Upper lobe of right lung (tissue), 1 donor: Measurements from ENCODE around the gene ENPP3. TPM values are rescaled to one million over a fixed set of nuclear protein-coding genes. Genes with fewer than 3 reads are reported as not detected.

Experiments
- ATAC-seq: fragments of 200-7000 bp; cut with Tn5 transposase; one replicate; pipeline ENCODE4 v1.9.1; 2020; ENCODE audit warnings: mild to moderate bottlenecking, moderate library complexity
- DNase-seq: peaks from one replicate; pipeline ENCODE4 v3.0.0-alpha.2; 2020
- H3K27ac ChIP-seq: fragments of 200-600 bp; one replicate; pipeline ENCODE4 v1.8.0; 2022
- H3K27me3 ChIP-seq: fragments of 200-600 bp; one replicate; pipeline ENCODE4 v1.8.0; 2022; ENCODE audit warnings: mild to moderate bottlenecking
- H3K36me3 ChIP-seq: fragments of 200-600 bp; one replicate; pipeline ENCODE4 v1.8.0; 2022
- H3K4me1 ChIP-seq: fragments of 200-600 bp; one replicate; pipeline ENCODE4 v1.8.0; 2022
- H3K4me3 ChIP-seq: fragments of 200-600 bp; one replicate; pipeline ENCODE4 v1.8.0; 2022; ENCODE audit warnings: mild to moderate bottlenecking
- H3K9me3 ChIP-seq: fragments of 200-600 bp; one replicate; pipeline ENCODE4 v1.8.0; 2022
- intact Hi-C: fragments of 100-400 bp; cut with DNase I; formaldehyde crosslinking; loops from one replicate; pipeline ENCODE4 v1.11.0; 2022
- total RNA-seq: library from RNA; stranded (reverse); fragmentation: NEBNext Ultra II Directional; extraction: Animal tissue kit (Norgen Biotek cat#: 25700); gene quantifications from one replicate; pipeline ENCODE4 v1.2.1, GENCODE V29; 2021
- TF ChIP-seq, protein P1 (sequence below): fragments of 200-600 bp; IDR thresholded peaks from one replicate; pipeline ENCODE4 v1.8.0; 2022; ENCODE audit warnings: antibody characterized with exemption
- donor health status: DM: no; HTN: yes; CAD: no; lungs with severe emphysema.

ENPP3 gene
- total RNA-seq, 1 donor from 2014 or later, result 0.87 TPM

DNA sequence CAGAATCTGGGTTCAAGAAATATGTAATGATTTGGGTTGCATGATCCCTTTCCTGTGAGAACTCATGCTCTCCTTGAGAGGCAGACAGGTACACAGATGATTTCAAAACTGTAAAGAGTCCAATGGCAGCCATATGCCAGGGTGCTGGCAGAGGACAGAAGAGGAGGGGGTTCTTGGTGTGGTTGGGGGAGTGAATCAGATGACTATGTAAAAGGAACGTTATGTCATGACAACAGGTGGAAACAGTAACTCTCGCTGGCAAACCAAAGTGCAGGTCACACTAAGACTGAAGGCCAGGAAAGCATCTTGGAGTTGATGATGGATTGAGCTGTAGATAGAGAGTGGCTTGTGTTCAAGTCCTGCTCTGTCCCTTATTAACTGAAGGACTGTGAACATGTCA, 43.8 kb downstream of the ENPP3 start:
- Histone ChIP-seq H3K27ac (no peak overlapping the region), H3K36me3 (no peaks in the 10 kb centered on the region), H3K4me1 (no peaks in the 10 kb centered on the region), H3K9me3 (no peaks in the 10 kb centered on the region), H3K27me3 (no peaks in the 10 kb centered on the region), H3K4me3 (no peak overlapping the region)
- ATAC-seq (no peak), DNase-seq (no peak)
- intact Hi-C loops, result no loop called here
- TF ChIP-seq, protein P1, sequence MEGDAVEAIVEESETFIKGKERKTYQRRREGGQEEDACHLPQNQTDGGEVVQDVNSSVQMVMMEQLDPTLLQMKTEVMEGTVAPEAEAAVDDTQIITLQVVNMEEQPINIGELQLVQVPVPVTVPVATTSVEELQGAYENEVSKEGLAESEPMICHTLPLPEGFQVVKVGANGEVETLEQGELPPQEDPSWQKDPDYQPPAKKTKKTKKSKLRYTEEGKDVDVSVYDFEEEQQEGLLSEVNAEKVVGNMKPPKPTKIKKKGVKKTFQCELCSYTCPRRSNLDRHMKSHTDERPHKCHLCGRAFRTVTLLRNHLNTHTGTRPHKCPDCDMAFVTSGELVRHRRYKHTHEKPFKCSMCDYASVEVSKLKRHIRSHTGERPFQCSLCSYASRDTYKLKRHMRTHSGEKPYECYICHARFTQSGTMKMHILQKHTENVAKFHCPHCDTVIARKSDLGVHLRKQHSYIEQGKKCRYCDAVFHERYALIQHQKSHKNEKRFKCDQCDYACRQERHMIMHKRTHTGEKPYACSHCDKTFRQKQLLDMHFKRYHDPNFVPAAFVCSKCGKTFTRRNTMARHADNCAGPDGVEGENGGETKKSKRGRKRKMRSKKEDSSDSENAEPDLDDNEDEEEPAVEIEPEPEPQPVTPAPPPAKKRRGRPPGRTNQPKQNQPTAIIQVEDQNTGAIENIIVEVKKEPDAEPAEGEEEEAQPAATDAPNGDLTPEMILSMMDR, result no peak

DNA sequence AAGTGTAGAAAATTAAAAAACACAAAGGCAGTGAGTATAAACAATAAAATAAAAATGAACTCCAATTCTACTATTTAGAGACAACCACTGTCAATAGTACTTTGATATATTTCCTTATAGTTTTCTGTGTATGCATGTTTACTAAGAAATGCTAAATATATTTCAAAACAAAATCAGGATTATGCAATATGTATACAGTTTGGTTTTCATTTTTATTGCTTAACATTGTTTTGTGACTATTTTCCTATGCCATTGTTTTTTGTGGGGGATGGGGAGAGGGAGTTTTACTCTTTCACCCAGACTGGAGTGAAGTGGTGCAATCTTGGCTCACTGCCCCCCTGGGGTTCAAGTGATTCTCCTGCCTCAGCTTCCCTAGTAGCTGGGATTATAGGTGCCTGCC, 44.5 kb downstream of the ENPP3 start:
- DNase-seq (no peak), ATAC-seq (no peak)
- H3K4me3 ChIP-seq, result no peak overlapping the region
- no peak overlapping the region for H3K27ac ChIP-seq
- no peaks in the 10 kb centered on the region for H3K4me1 ChIP-seq
- no peaks in the 10 kb centered on the region for H3K27me3 ChIP-seq
- no peaks in the 10 kb centered on the region for H3K9me3 ChIP-seq
- H3K36me3 ChIP-seq, result no peaks in the 10 kb centered on the region
- intact Hi-C loops, result no loop called here
- TF ChIP-seq, protein P1, result no peak

DNA sequence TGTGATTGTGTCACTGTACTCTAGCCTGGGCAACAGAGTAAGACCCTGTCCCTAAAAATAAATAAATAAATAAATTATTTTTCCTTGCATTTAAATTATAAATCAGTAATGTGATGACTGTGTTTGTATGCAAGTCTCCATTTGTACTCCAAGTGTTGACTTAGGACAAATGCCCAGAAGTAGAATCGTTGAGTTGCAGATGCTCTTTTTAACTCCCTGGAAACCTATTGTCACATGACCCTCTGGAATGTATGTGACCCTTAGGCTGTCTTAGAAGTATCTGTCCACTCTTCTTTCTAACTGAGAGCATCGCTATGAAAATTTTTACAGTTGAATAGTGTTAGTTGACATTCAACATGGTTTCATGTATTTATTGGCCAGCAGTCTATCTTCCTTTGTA, 45.3 kb downstream of the ENPP3 start:
- H3K27ac ChIP-seq, result no peak overlapping the region
- ATAC-seq (no peak), DNase-seq (no peak)
- H3K4me3 ChIP-seq, result no peak overlapping the region
- H3K4me1 ChIP-seq, result no peaks in the 10 kb centered on the region
- no peaks in the 10 kb centered on the region for H3K27me3 ChIP-seq
- intact Hi-C loops, result no loop called here
- H3K9me3 ChIP-seq, result no peaks in the 10 kb centered on the region
- H3K36me3 ChIP-seq, result no peaks in the 10 kb centered on the region
- TF ChIP-seq, protein P1, result no peak

DNA sequence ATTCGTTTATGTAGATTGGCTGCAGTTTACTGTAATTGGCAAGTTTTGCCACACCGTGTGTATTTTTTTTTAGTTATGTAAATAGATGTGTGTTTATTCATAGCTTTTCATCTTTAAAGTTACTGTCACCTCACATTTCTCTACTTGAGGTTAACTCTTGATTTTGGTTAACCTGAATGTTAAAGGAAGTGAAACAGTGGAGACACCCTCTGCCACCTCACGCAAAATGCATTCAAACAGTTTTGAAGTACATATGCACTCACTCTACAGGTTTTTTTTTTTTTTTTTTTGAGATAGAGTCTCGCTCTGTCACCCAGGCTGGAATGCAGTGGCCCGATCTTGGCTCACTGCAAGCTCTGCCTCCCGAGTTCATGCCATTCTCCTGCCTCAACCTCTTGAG, 46.4 kb downstream of the ENPP3 start:
- Histone ChIP-seq H3K36me3 (no peaks in the 10 kb centered on the region), H3K4me3 (no peak overlapping the region), H3K4me1 (no peaks in the 10 kb centered on the region), H3K27me3 (no peaks in the 10 kb centered on the region), H3K9me3 (no peaks in the 10 kb centered on the region), H3K27ac (no peak overlapping the region)
- intact Hi-C loops, result no loop called here
- ATAC-seq (no peak), DNase-seq (no peak)
- TF ChIP-seq, protein P1, result no peak

DNA sequence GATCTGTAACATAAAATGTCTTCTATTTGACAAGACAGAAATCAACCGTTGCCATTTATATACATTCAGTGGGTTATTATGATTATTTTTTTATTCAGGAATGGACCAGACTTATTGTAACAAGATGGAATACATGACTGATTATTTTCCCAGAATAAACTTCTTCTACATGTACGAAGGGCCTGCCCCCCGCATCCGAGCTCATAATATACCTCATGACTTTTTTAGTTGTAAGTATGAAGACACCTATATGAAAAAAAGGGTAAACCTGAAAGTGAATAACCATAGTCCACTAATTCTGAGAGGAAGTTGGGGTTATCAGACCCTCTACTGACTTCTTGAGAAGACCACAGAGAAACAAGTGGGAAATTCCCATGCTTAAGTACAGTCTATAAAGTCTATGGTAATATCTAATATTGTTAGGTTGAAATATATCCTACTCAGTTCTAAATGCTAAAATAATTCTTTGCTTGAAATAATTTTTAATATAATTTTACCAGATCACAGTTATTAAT, 48.2 kb downstream of the ENPP3 start:
- TF ChIP-seq, protein P1, result no peak
- Histone ChIP-seq H3K4me3 (no peak overlapping the region), H3K27me3 (no peaks in the 10 kb centered on the region), H3K9me3 (no peaks in the 10 kb centered on the region), H3K36me3 (no peaks in the 10 kb centered on the region), H3K4me1 (no peaks in the 10 kb centered on the region), H3K27ac (no peak overlapping the region)
- DNase-seq (no peak), ATAC-seq (no peak)
- intact Hi-C loops, result no loop called here

DNA sequence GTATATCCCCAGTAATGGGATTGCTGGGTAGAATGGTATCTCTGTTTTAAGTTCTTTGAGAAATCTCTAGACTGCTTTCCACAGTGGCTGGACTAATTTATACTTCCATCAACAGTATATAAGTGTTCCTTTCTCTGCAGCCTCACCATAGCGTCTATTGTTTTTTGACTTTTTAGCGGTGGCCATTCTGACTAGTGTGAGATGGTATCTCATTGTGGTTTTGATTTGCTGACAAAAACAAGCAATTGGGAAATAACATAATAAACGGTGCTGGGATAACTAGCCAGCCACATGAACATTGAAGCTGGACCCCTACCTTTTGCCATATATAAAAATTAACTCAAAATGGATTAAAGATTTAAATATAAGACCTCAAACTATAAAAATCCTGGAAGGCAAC, 49.9 kb downstream of the ENPP3 start:
- no peak for DNase-seq

More for the DNA sequence above, 49.9 kb downstream of the ENPP3 start:
- Histone ChIP-seq H3K9me3 (no peaks in the 10 kb centered on the region), H3K4me3 (no peak overlapping the region), H3K4me1 (no peaks in the 10 kb centered on the region), H3K27me3 (no peaks in the 10 kb centered on the region), H3K27ac (no peak overlapping the region), H3K36me3 (no peaks in the 10 kb centered on the region)
- intact Hi-C loops, result no loop called here
- TF ChIP-seq, protein P1, result no peak
- ATAC-seq, result no peak
